ENCODE results near the gene RFNG.

DNA sequence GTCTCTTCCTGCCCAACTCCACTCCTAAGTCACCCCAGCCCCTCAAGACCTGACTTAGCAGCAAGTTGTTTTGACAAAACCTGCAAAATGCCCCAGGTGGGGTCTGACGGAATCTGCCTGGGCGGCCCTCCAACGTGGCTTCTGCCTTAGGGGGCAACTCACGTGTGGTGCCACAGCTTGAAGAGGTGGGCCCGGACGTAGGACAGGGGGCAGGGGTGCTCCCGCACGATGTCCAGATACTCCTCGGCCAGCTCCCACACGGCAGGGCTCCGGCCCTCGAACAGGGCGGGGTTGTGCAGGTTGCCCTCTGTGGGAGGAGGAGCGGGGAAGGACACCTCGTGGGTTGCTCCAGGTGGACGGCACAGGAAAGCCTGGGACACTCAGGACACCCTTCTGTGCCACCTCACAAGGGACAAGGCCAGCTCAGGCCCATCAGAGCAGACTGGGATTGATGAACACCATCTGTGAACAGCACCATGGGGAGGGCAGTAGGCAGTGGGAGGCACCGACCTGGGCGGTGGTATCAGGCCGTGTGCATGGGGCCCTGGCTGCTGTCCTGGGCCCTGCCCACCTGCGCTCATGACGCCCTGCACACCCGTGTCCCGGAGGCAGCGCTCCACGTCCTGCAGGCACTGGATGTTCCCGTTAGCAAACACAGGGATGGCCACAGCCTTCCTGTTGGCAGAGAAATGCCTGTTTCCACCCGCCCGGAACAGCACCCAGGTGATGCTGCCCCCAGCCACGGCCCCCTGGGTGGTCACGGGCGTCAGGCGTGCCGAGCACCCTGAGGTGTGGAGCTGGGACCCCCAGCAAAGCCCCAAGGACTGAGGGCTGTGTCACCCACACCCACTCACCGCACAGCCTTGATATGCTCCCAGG lies 9.7 kb upstream of the RFNG start:
- TF ChIP-seq, protein P1, sequence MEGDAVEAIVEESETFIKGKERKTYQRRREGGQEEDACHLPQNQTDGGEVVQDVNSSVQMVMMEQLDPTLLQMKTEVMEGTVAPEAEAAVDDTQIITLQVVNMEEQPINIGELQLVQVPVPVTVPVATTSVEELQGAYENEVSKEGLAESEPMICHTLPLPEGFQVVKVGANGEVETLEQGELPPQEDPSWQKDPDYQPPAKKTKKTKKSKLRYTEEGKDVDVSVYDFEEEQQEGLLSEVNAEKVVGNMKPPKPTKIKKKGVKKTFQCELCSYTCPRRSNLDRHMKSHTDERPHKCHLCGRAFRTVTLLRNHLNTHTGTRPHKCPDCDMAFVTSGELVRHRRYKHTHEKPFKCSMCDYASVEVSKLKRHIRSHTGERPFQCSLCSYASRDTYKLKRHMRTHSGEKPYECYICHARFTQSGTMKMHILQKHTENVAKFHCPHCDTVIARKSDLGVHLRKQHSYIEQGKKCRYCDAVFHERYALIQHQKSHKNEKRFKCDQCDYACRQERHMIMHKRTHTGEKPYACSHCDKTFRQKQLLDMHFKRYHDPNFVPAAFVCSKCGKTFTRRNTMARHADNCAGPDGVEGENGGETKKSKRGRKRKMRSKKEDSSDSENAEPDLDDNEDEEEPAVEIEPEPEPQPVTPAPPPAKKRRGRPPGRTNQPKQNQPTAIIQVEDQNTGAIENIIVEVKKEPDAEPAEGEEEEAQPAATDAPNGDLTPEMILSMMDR (IDR thresholded peaks at IDR 0.05): no peak
- no peak for TF ChIP-seq POLR2A (IDR thresholded peaks at IDR 0.05)

Measured in right lobe of liver (tissue), 4 donors.